SK-N-MC (cell line): ENCODE results near the gene ZSWIM8.

ENCODE experiments used
- EZH2 ChIP-seq: fragments of 200-600 bp; sonication (generic); IDR thresholded peaks from one replicate; pipeline ENCODE4 v1.6.1; 2017; ENCODE audit warnings: antibody characterized with exemption
- FOXP2 ChIP-seq: optimal IDR thresholded peaks from 2 replicates; pipeline ENCODE3; 2011; ENCODE audit warnings: mild to moderate bottlenecking, moderate library complexity; ENCODE audit not compliant: insufficient read depth; ENCODE audit errors: extremely low read length, control extremely low read depth
- POLR2AphosphoS5 ChIP-seq: IDR thresholded peaks from 2 replicates; pipeline ENCODE4 v1.6.1; 2012; ENCODE audit warnings: mild to moderate bottlenecking, low read depth, low read length, borderline replicate concordance

GRCh38 chr10:73746721-73747120, 38.7 kb upstream of the ZSWIM8 start:
- no peak for TF ChIP-seq EZH2
- TF ChIP-seq POLR2AphosphoS5 = no peak
- TF ChIP-seq FOXP2 = no peak
